ENCODE measurements around the gene KASH5.

DNA sequence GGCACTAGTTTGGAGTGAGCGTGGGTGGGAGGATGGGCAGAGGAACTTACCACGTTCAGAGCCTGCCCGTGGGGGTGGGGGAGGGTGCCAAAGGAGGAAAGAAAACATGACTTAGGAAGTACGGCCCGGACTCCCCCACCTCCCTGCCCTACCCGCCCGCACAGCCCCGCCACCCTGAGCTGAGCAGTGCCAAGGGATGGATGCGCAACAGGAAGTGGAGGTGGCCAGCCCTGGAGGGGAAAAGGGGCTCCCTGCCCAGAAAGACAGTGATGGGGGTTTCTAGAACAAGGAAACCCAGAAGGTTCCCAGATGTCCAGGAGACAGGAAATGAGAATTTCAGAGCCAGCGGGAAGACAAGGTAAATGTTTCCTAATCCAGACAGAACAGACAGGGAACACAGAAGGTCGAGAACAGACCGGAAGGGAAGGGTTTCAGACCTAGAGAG lies 32.1 kb upstream of the KASH5 start:
- TF ChIP-seq, protein P1, sequence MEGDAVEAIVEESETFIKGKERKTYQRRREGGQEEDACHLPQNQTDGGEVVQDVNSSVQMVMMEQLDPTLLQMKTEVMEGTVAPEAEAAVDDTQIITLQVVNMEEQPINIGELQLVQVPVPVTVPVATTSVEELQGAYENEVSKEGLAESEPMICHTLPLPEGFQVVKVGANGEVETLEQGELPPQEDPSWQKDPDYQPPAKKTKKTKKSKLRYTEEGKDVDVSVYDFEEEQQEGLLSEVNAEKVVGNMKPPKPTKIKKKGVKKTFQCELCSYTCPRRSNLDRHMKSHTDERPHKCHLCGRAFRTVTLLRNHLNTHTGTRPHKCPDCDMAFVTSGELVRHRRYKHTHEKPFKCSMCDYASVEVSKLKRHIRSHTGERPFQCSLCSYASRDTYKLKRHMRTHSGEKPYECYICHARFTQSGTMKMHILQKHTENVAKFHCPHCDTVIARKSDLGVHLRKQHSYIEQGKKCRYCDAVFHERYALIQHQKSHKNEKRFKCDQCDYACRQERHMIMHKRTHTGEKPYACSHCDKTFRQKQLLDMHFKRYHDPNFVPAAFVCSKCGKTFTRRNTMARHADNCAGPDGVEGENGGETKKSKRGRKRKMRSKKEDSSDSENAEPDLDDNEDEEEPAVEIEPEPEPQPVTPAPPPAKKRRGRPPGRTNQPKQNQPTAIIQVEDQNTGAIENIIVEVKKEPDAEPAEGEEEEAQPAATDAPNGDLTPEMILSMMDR (IDR thresholded peaks at IDR 0.05; ENCODE audit: insufficient read depth, low read length): no peak
- TF ChIP-seq POLR2AphosphoS5 (IDR thresholded peaks at IDR 0.05; ENCODE audit: low read depth): no peak
- TF ChIP-seq, protein P2, sequence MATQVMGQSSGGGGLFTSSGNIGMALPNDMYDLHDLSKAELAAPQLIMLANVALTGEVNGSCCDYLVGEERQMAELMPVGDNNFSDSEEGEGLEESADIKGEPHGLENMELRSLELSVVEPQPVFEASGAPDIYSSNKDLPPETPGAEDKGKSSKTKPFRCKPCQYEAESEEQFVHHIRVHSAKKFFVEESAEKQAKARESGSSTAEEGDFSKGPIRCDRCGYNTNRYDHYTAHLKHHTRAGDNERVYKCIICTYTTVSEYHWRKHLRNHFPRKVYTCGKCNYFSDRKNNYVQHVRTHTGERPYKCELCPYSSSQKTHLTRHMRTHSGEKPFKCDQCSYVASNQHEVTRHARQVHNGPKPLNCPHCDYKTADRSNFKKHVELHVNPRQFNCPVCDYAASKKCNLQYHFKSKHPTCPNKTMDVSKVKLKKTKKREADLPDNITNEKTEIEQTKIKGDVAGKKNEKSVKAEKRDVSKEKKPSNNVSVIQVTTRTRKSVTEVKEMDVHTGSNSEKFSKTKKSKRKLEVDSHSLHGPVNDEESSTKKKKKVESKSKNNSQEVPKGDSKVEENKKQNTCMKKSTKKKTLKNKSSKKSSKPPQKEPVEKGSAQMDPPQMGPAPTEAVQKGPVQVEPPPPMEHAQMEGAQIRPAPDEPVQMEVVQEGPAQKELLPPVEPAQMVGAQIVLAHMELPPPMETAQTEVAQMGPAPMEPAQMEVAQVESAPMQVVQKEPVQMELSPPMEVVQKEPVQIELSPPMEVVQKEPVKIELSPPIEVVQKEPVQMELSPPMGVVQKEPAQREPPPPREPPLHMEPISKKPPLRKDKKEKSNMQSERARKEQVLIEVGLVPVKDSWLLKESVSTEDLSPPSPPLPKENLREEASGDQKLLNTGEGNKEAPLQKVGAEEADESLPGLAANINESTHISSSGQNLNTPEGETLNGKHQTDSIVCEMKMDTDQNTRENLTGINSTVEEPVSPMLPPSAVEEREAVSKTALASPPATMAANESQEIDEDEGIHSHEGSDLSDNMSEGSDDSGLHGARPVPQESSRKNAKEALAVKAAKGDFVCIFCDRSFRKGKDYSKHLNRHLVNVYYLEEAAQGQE (IDR thresholded peaks at IDR 0.05; ENCODE audit: insufficient replicate concordance, low read depth): no peak
